T-helper 1 cell treated with Interleukin-12 subunit alpha and Interleukin-12 subunit beta and Interleukin-4 antibody, amounts not matched to agents 30 μg/mL and 1 μg/mL, for 36 hours (primary cell): ENCODE measurements around the gene CFAP69.
A peak's percentile ranks its signal among the peaks of the same experiment; 100 is the strongest.
"Not testable (repeated sequence)": the region's sequence is repeated elsewhere in the genome, so short reads cannot be mapped to it uniquely, and the experiment has no call there.

ENCODE experiments used
- H3K27ac Mint-ChIP-seq: one replicate; pipeline ENCODE4 v1.8.0; 2021; ENCODE audit warnings: mild to moderate bottlenecking, mixed read lengths
- H3K27me3 Mint-ChIP-seq: one replicate; pipeline ENCODE4 v1.8.0; 2021; ENCODE audit warnings: low read depth, mixed read lengths
- H3K36me3 Mint-ChIP-seq: one replicate; pipeline ENCODE4 v1.8.0; 2021; ENCODE audit warnings: low read depth, mixed read lengths
- H3K4me1 Mint-ChIP-seq: one replicate; pipeline ENCODE4 v1.8.0; 2021; ENCODE audit warnings: low read depth, mixed read lengths
- H3K4me3 Mint-ChIP-seq: one replicate; pipeline ENCODE4 v1.8.0; 2021; ENCODE audit warnings: mild to moderate bottlenecking, moderate library complexity, mixed read lengths
- H3K9me3 Mint-ChIP-seq: one replicate; pipeline ENCODE4 v1.8.0; 2021; ENCODE audit warnings: mixed read lengths

Gene CFAP69

GRCh38 chr7:90322837-90323236 lies 77.9 kb downstream of the CFAP69 start:
- H3K36me3 Mint-ChIP-seq = no peaks in the 10 kb centered on the region

GRCh38 chr7:90326500-90326899 lies 81.5 kb downstream of the CFAP69 start:
- H3K36me3 Mint-ChIP-seq = no peaks in the 10 kb centered on the region
- H3K4me1 Mint-ChIP-seq = no peaks in the 10 kb centered on the region
- no peak overlapping the region for H3K4me3 Mint-ChIP-seq
- peaks cover 26% of the 10 kb centered on the region for H3K27me3 Mint-ChIP-seq
- H3K27ac Mint-ChIP-seq = no peak overlapping the region
- H3K9me3 Mint-ChIP-seq = no peaks in the 10 kb centered on the region

More at GRCh38 chr7:90322837-90323236, 77.9 kb downstream of the CFAP69 start:
- Mint-ChIP-seq H3K9me3 (no peaks in the 10 kb centered on the region), H3K4me1 (peaks cover 3% of the 10 kb centered on the region), H3K4me3 (no peak overlapping the region), H3K27ac (no peak overlapping the region), H3K27me3 (peaks cover 47% of the 10 kb centered on the region)

GRCh38 chr7:90334193-90334843 lies 89.3 kb downstream of the CFAP69 start:
- no peaks in the 10 kb centered on the region for H3K4me1 Mint-ChIP-seq
- H3K27ac Mint-ChIP-seq = no peak overlapping the region
- no peaks in the 10 kb centered on the region for H3K36me3 Mint-ChIP-seq
- peaks cover 7% of the 10 kb centered on the region for H3K27me3 Mint-ChIP-seq
- H3K4me3 Mint-ChIP-seq = no peak overlapping the region
- no peaks in the 10 kb centered on the region for H3K9me3 Mint-ChIP-seq

- not testable (repeated sequence) for H3K36me3 Mint-ChIP-seq, H3K27me3 Mint-ChIP-seq, H3K4me3 Mint-ChIP-seq, H3K4me1 Mint-ChIP-seq, H3K27ac Mint-ChIP-seq, H3K9me3 Mint-ChIP-seq
Observed at GRCh38 chr7:90334926-90335325, 90.0 kb downstream of the CFAP69 start.

- no peaks in the 10 kb centered on the region for H3K9me3 Mint-ChIP-seq
- no peak overlapping the region for H3K4me3 Mint-ChIP-seq
- no peaks in the 10 kb centered on the region for H3K4me1 Mint-ChIP-seq
- H3K27me3 Mint-ChIP-seq = no peaks in the 10 kb centered on the region
- no peaks in the 10 kb centered on the region for H3K36me3 Mint-ChIP-seq
- no peak overlapping the region for H3K27ac Mint-ChIP-seq
Observed at GRCh38 chr7:90337106-90337505, 92.1 kb downstream of the CFAP69 start.

- H3K4me1 Mint-ChIP-seq = peaks cover 25% of the 10 kb centered on the region
- H3K36me3 Mint-ChIP-seq = peaks cover 4% of the 10 kb centered on the region
- peak overlapping the region; percentile 94 for H3K4me3 Mint-ChIP-seq
- H3K27me3 Mint-ChIP-seq = no peaks in the 10 kb centered on the region
- peak overlapping the region; percentile 98 for H3K27ac Mint-ChIP-seq
- peaks cover 2% of the 10 kb centered on the region for H3K9me3 Mint-ChIP-seq
Observed at GRCh38 chr7:90345016-90345415, 100.0 kb downstream of the CFAP69 start.

- H3K27me3 Mint-ChIP-seq = no peaks in the 10 kb centered on the region
- H3K4me1 Mint-ChIP-seq = peaks cover 25% of the 10 kb centered on the region
- peaks cover 4% of the 10 kb centered on the region for H3K9me3 Mint-ChIP-seq
- H3K36me3 Mint-ChIP-seq = peaks cover 8% of the 10 kb centered on the region
- H3K4me3 Mint-ChIP-seq = peak overlapping the region; percentile 94
- H3K27ac Mint-ChIP-seq = peak overlapping the region; percentile 98
Observed at GRCh38 chr7:90345595-90346335, 100.8 kb downstream of the CFAP69 start.

GRCh38 chr7:90346336-90347125 lies 101.6 kb downstream of the CFAP69 start, which contains the start of gene GTPBP10:
Gene GTPBP10 (plus strand): TSS chr7:90346716. CDS start chr7:90346742, 26 bp downstream.
- Mint-ChIP-seq H3K27ac (peak within 1 kb of the TSS; percentile 98), H3K36me3 (peaks cover 8% of the 10 kb centered on the region), H3K4me3 (peak within 1 kb of the TSS; percentile 94), H3K27me3 (no peaks in the 10 kb centered on the region), H3K9me3 (peaks cover 4% of the 10 kb centered on the region), H3K4me1 (peaks cover 25% of the 10 kb centered on the region)

- H3K4me1 Mint-ChIP-seq = peaks cover 25% of the 10 kb centered on the region
- H3K27me3 Mint-ChIP-seq = no peaks in the 10 kb centered on the region
- H3K9me3 Mint-ChIP-seq = peaks cover 4% of the 10 kb centered on the region
- H3K27ac Mint-ChIP-seq = peak overlapping the region; percentile 98
- H3K36me3 Mint-ChIP-seq = peaks cover 11% of the 10 kb centered on the region
- H3K4me3 Mint-ChIP-seq = peak overlapping the region; percentile 94
Observed at GRCh38 chr7:90347759-90348158, 102.8 kb downstream of the CFAP69 start.

- Mint-ChIP-seq H3K4me1 (peaks cover 25% of the 10 kb centered on the region), H3K27me3 (no peaks in the 10 kb centered on the region), H3K36me3 (peaks cover 21% of the 10 kb centered on the region), H3K27ac (no peak overlapping the region), H3K9me3 (peaks cover 7% of the 10 kb centered on the region), H3K4me3 (peak overlapping the region; percentile 12)
Observed at GRCh38 chr7:90349305-90349704, 104.3 kb downstream of the CFAP69 start.

GRCh38 chr7:90350032-90350431 lies 105.1 kb downstream of the CFAP69 start:
- H3K9me3 Mint-ChIP-seq, H3K4me3 Mint-ChIP-seq, H3K27me3 Mint-ChIP-seq: not testable (repeated sequence)
- Mint-ChIP-seq H3K36me3 (peaks cover 22% of the 10 kb centered on the region), H3K4me1 (peaks cover 23% of the 10 kb centered on the region), H3K27ac (peak overlapping the region; percentile 8)

GRCh38 chr7:90351987-90352386 lies 107.0 kb downstream of the CFAP69 start:
- peaks cover 16% of the 10 kb centered on the region for H3K9me3 Mint-ChIP-seq
- H3K36me3 Mint-ChIP-seq = peaks cover 39% of the 10 kb centered on the region
- no peak overlapping the region for H3K27ac Mint-ChIP-seq
- H3K4me1 Mint-ChIP-seq = peaks cover 9% of the 10 kb centered on the region
- no peaks in the 10 kb centered on the region for H3K27me3 Mint-ChIP-seq
- no peak overlapping the region for H3K4me3 Mint-ChIP-seq
